ENCODE results near the gene SV2A. TPM values are rescaled to one million over a fixed set of nuclear protein-coding genes. Genes with fewer than 3 reads are reported as not detected.

Gene SV2A
- total RNA-seq, 1 experiment from 2014 or later: 20.5 TPM

Other genes starting within 250 kb of the SV2A start
- gene FCGR1A, start 135.2 kb downstream of the SV2A start, total RNA-seq (2014; rRNA removed; shearing (Covaris generic)): not detected in 2 replicates
- 5.9 and 10.3 TPM in 2 replicates for gene BOLA1, start 18.3 kb downstream of the SV2A start, total RNA-seq (2014; rRNA removed; shearing (Covaris generic))
- 37.3 and 54.2 TPM in 2 replicates for gene SF3B4, start 10.0 kb upstream of the SV2A start, total RNA-seq (2014; rRNA removed; shearing (Covaris generic))
- 6.1 and 8.3 TPM in 2 replicates for gene MTMR11, start 19.0 kb upstream of the SV2A start, total RNA-seq (2014; rRNA removed; shearing (Covaris generic))
- gene OTUD7B, start 92.9 kb upstream of the SV2A start, total RNA-seq (2014; rRNA removed; shearing (Covaris generic)): 8.2 and 17.1 TPM in 2 replicates
- gene VPS45, start 149.9 kb upstream of the SV2A start, total RNA-seq (2014; rRNA removed; shearing (Covaris generic)): 57.5 and 78.3 TPM in 2 replicates
- gene PLEKHO1, start 232.1 kb upstream of the SV2A start, total RNA-seq (2014; rRNA removed; shearing (Covaris generic)): 34.9 and 46.8 TPM in 2 replicates